Measurements from ENCODE around the gene GPR39. TPM values are rescaled to one million over a fixed set of nuclear protein-coding genes. Genes with fewer than 3 reads are reported as not detected.

Gene GPR39
- total RNA-seq, 4 donors from 2014 or later = 0.15 TPM; not detected in 3

GRCh38 chr2:132496555-132496954 is 80.0 kb downstream of the GPR39 start:
- TF ChIP-seq CTCF (IDR thresholded peaks at IDR 0.05 in 4 of 5, conservative IDR thresholded peaks at IDR 0.05 in 1 of 5) (no peak), POLR2A (IDR thresholded peaks at IDR 0.05) (no peak)
- ATAC-seq = no peak
- Histone ChIP-seq H3K36me3 (no peaks in the 10 kb centered on the region), H3K4me1 (no peaks in the 10 kb centered on the region), H3K27me3 (no peaks in the 10 kb centered on the region), H3K9me3 (no peaks in the 10 kb centered on the region), H3K27ac (no peak overlapping the region), H3K4me3 (no peak overlapping the region)
- intact Hi-C loops (cut with DNase I; ENCODE audit: low total_unique reads) = no loop called here
- in situ Hi-C loops (cut with MboI; ENCODE audit: low sequenced_read_pairs in 4 of 4) = no loop called here
- no peak for DNase-seq

GRCh38 chr2:132497591-132497990 is 81.0 kb downstream of the GPR39 start:
- Histone ChIP-seq H3K27ac (no peak overlapping the region), H3K27me3 (no peaks in the 10 kb centered on the region), H3K4me1 (no peaks in the 10 kb centered on the region), H3K36me3 (no peaks in the 10 kb centered on the region), H3K9me3 (no peaks in the 10 kb centered on the region), H3K4me3 (no peak overlapping the region)
- ATAC-seq = no peak
- TF ChIP-seq POLR2A (IDR thresholded peaks at IDR 0.05) = no peak
- TF ChIP-seq CTCF (IDR thresholded peaks at IDR 0.05 in 4 of 5, conservative IDR thresholded peaks at IDR 0.05 in 1 of 5) = no peak
- DNase-seq = no peak
- in situ Hi-C loops (cut with MboI; ENCODE audit: low sequenced_read_pairs in 4 of 4) (no loop called here), intact Hi-C loops (cut with DNase I; ENCODE audit: low total_unique reads) (no loop called here)

- TF ChIP-seq POLR2A (IDR thresholded peaks at IDR 0.05) (no peak), CTCF (IDR thresholded peaks at IDR 0.05 in 4 of 5, conservative IDR thresholded peaks at IDR 0.05 in 1 of 5) (no peak)
- Histone ChIP-seq H3K27ac (no peak overlapping the region), H3K36me3 (no peaks in the 10 kb centered on the region), H3K9me3 (no peaks in the 10 kb centered on the region), H3K4me3 (no peak overlapping the region), H3K27me3 (no peaks in the 10 kb centered on the region), H3K4me1 (no peaks in the 10 kb centered on the region)
- DNase-seq = no peak
- in situ Hi-C loops (cut with MboI; ENCODE audit: low sequenced_read_pairs in 4 of 4) = no loop called here
- intact Hi-C loops (cut with DNase I; ENCODE audit: low total_unique reads) = no loop called here
- no peak for ATAC-seq
These were observed 87.1 kb downstream of the GPR39 start for GRCh38 chr2:132503701-132504100.

- no peak for ATAC-seq
- Histone ChIP-seq H3K9me3 (no peaks in the 10 kb centered on the region), H3K27ac (no peak overlapping the region), H3K4me3 (no peak overlapping the region), H3K4me1 (no peaks in the 10 kb centered on the region), H3K27me3 (no peaks in the 10 kb centered on the region), H3K36me3 (no peaks in the 10 kb centered on the region)
- no peak for DNase-seq
- in situ Hi-C loops (cut with MboI; ENCODE audit: low sequenced_read_pairs in 4 of 4) (no loop called here), intact Hi-C loops (cut with DNase I; ENCODE audit: low total_unique reads) (no loop called here)
- TF ChIP-seq POLR2A (IDR thresholded peaks at IDR 0.05) (no peak), CTCF (IDR thresholded peaks at IDR 0.05 in 4 of 5, conservative IDR thresholded peaks at IDR 0.05 in 1 of 5) (no peak)
These were observed 98.4 kb downstream of the GPR39 start for GRCh38 chr2:132515010-132515409.

GRCh38 chr2:132517386-132517785 is 100.8 kb downstream of the GPR39 start:
- H3K9me3 ChIP-seq = no peaks in the 10 kb centered on the region
- H3K27ac ChIP-seq = no peak overlapping the region
- DNase-seq (no peak), ATAC-seq (no peak)
- H3K4me1 ChIP-seq = no peaks in the 10 kb centered on the region
- intact Hi-C loops (cut with DNase I; ENCODE audit: low total_unique reads) = no loop called here
- TF ChIP-seq CTCF (IDR thresholded peaks at IDR 0.05 in 4 of 5, conservative IDR thresholded peaks at IDR 0.05 in 1 of 5) (no peak), POLR2A (IDR thresholded peaks at IDR 0.05) (no peak)
- H3K27me3 ChIP-seq = no peaks in the 10 kb centered on the region
- H3K4me3 ChIP-seq = no peak overlapping the region
- H3K36me3 ChIP-seq = no peaks in the 10 kb centered on the region
- in situ Hi-C loops (cut with MboI; ENCODE audit: low sequenced_read_pairs in 4 of 4) = no loop called here

Data from gastrocnemius medialis (tissue), 4 donors.